H9 (cell line): ENCODE measurements around the gene LTK. TPM values are rescaled to one million over a fixed set of nuclear protein-coding genes. Genes with fewer than 3 reads are reported as not detected.

Experiments
- DNase-seq: peaks from one replicate; pipeline ENCODE4 v3.0.0-alpha.2; 2017
- H2AFZ ChIP-seq: one replicate; pipeline ENCODE4 v1.6.1; 2013; ENCODE audit warnings: mild to moderate bottlenecking, low read length, control low read depth, moderate library complexity
- H2AK5ac ChIP-seq: 2 replicates; pipeline ENCODE4 v1.6.1; 2013; ENCODE audit warnings: low read length, control low read depth, mixed read lengths; ENCODE audit not compliant: insufficient read length
- H2BK120ac ChIP-seq: one replicate; pipeline ENCODE4 v1.6.1; 2013; ENCODE audit warnings: low read depth, mild to moderate bottlenecking, low read length, control low read depth, inconsistent platforms; ENCODE audit not compliant: poor library complexity, severe bottlenecking
- H2BK12ac ChIP-seq: 2 replicates; pipeline ENCODE4 v1.6.1; 2013; ENCODE audit warnings: low read length, control low read depth, mixed read lengths, low read depth; ENCODE audit not compliant: insufficient read length
- H2BK15ac ChIP-seq: 2 replicates; pipeline ENCODE4 v1.6.1; 2013; ENCODE audit warnings: low read depth, low read length, control low read depth
- H2BK20ac ChIP-seq: one replicate; pipeline ENCODE4 v1.6.1; 2013; ENCODE audit warnings: low read depth, mild to moderate bottlenecking, low read length, control low read depth, inconsistent platforms; ENCODE audit not compliant: poor library complexity, severe bottlenecking
- H2BK5ac ChIP-seq: 2 replicates; pipeline ENCODE4 v1.6.1; 2013; ENCODE audit warnings: low read length, control low read depth, mixed read lengths; ENCODE audit not compliant: insufficient read length
- H3K14ac ChIP-seq: 2 replicates; pipeline ENCODE4 v1.6.1; 2013; ENCODE audit warnings: low read length, control low read depth; ENCODE audit not compliant: insufficient read depth
- H3K18ac ChIP-seq: 2 replicates; pipeline ENCODE4 v1.6.1; 2013; ENCODE audit warnings: low read depth, mild to moderate bottlenecking, mixed read lengths, low read length, control low read depth; ENCODE audit not compliant: insufficient read length
- H3K23ac ChIP-seq: 2 replicates; pipeline ENCODE4 v1.6.1; 2013; ENCODE audit warnings: low read length, control low read depth, mixed read lengths, low read depth; ENCODE audit not compliant: insufficient read length
- H3K23me2 ChIP-seq: 2 replicates; pipeline ENCODE4 v1.6.1; 2013; ENCODE audit warnings: low read depth, mild to moderate bottlenecking, mixed read lengths, low read length, control low read depth; ENCODE audit not compliant: insufficient read length, poor library complexity, severe bottlenecking
- H3K27ac ChIP-seq: 2 replicates; pipeline ENCODE4 v1.5.1; 2013; ENCODE audit warnings: low read length, control low read depth, mixed read lengths, low read depth; ENCODE audit not compliant: insufficient read length
- H3K27me3 ChIP-seq: 2 replicates; pipeline ENCODE4 v1.6.1; 2013; ENCODE audit warnings: low read length, control low read depth, inconsistent platforms; ENCODE audit not compliant: insufficient read depth
- H3K4ac ChIP-seq: 2 replicates; pipeline ENCODE4 v1.6.1; 2013; ENCODE audit warnings: low read depth, mild to moderate bottlenecking, control low read depth, inconsistent platforms, low read length, moderate library complexity
- H3K4me1 ChIP-seq: 2 replicates; pipeline ENCODE4 v1.6.1; 2013; ENCODE audit warnings: low read length, control low read depth, inconsistent platforms; ENCODE audit not compliant: insufficient read depth
- H3K4me2 ChIP-seq: 2 replicates; pipeline ENCODE4 v1.6.1; 2013; ENCODE audit warnings: low read length, control low read depth, mixed read lengths; ENCODE audit not compliant: insufficient read length, insufficient read depth
- H3K56ac ChIP-seq: 2 replicates; pipeline ENCODE4 v1.6.1; 2013; ENCODE audit warnings: low read depth, mild to moderate bottlenecking, mixed read lengths, low read length, control low read depth; ENCODE audit not compliant: insufficient read length
- H3K79me1 ChIP-seq: 2 replicates; pipeline ENCODE4 v1.6.1; 2013; ENCODE audit warnings: low read depth, mild to moderate bottlenecking, moderate library complexity, low read length, control low read depth, inconsistent platforms; ENCODE audit not compliant: insufficient read depth, poor library complexity, severe bottlenecking
- H3K79me2 ChIP-seq: 2 replicates; pipeline ENCODE4 v1.6.1; 2013; ENCODE audit warnings: low read length, control low read depth, inconsistent platforms; ENCODE audit not compliant: insufficient read depth
- H3K9ac ChIP-seq: 2 replicates; pipeline ENCODE4 v1.6.1; 2013; ENCODE audit warnings: low read length, control low read depth, mixed read lengths; ENCODE audit not compliant: insufficient read length; ENCODE audit errors: extremely low read depth
- H3K9me3 ChIP-seq: one replicate; pipeline ENCODE4 v1.6.1; 2013; ENCODE audit warnings: low read depth, low read length, inconsistent platforms; ENCODE audit not compliant: control insufficient read depth
- H3T11ph ChIP-seq: one replicate; pipeline ENCODE4 v1.6.1; 2013; ENCODE audit warnings: mild to moderate bottlenecking, low read length, control low read depth, inconsistent platforms
- H4K20me1 ChIP-seq: one replicate; pipeline ENCODE4 v1.6.1; 2013; ENCODE audit not compliant: control insufficient read depth, insufficient read length, insufficient read depth
- H4K5ac ChIP-seq: 2 replicates; pipeline ENCODE4 v1.6.1; 2013; ENCODE audit warnings: low read depth, mild to moderate bottlenecking, mixed read lengths, low read length, control low read depth; ENCODE audit not compliant: insufficient read length
- H4K8ac ChIP-seq: replicated peaks from 2 replicates; pipeline ENCODE4 v1.6.1; 2013; ENCODE audit warnings: low read length, control low read depth, mixed read lengths, low read depth; ENCODE audit not compliant: insufficient read length
- H4K91ac ChIP-seq: 2 replicates; pipeline ENCODE4 v1.6.1; 2013; ENCODE audit warnings: low read depth, mild to moderate bottlenecking, moderate library complexity, mixed read lengths, low read length, control low read depth; ENCODE audit not compliant: insufficient read length
- H3K27ac Mint-ChIP-seq, 3 experiments: 2 replicates in 2 of 3; 3 replicates in 1 of 3; pipeline ENCODE4 v1.8.0; 2020 to 2021; ENCODE audit warnings: mixed read lengths in 3 of 3, mild to moderate bottlenecking in 1 of 3, moderate library complexity in 1 of 3
- H3K27me3 Mint-ChIP-seq: 2 replicates; pipeline ENCODE4 v1.8.0; 2021; ENCODE audit warnings: low read depth, mild to moderate bottlenecking, moderate library complexity, mixed read lengths
- H3K36me3 Mint-ChIP-seq, 3 experiments: 2 replicates in 2 of 3; 3 replicates in 1 of 3; pipeline ENCODE4 v1.8.0; 2020 to 2021; ENCODE audit warnings: low read depth in 3 of 3, mixed read lengths in 3 of 3; ENCODE audit not compliant: insufficient read depth in 1 of 3
- H3K4me1 Mint-ChIP-seq, 2 experiments: 2 replicates each; pipeline ENCODE4 v1.8.0; 2020; ENCODE audit warnings: mixed read lengths in 2 of 2
- H3K4me3 Mint-ChIP-seq, 2 experiments: 2 replicates in 1 of 2; 3 replicates in 1 of 2; pipeline ENCODE4 v1.8.0; 2020 to 2021; ENCODE audit warnings: mild to moderate bottlenecking in 2 of 2, mixed read lengths in 2 of 2, moderate library complexity in 1 of 2
- H3K9me3 Mint-ChIP-seq, 2 experiments: 2 replicates in 1 of 2; 3 replicates in 1 of 2; pipeline ENCODE4 v1.8.0; 2020; ENCODE audit warnings: mild to moderate bottlenecking in 2 of 2, mixed read lengths in 2 of 2, moderate library complexity in 1 of 2
- WGBS: extraction: QIAGEN DNeasy Blood & Tissue Kit; methylation state at CpG from one replicate; pipeline ENCODE4 v1.1.7; 2013; ENCODE audit warnings: missing lambda C conversion rate, low lambda C conversion rate, mixed read lengths; ENCODE audit not compliant: insufficient read length; ENCODE audit errors: extremely low coverage; 5-methylcytosine and 5-hydroxymethylcytosine counted together
- total RNA-seq: library from RNA; stranded (reverse); gene quantifications from 2 replicates; pipeline ENCODE4 v1.2.1, GENCODE V29; 2021
- TF ChIP-seq, protein P1 (sequence below): fragments of 200-600 bp; sonication (generic); conservative IDR thresholded peaks from 3 replicates; pipeline ENCODE4 v1.8.0; 2021; ENCODE audit warnings: antibody characterized with exemption, mild to moderate bottlenecking

Gene LTK
- total RNA-seq, 1 experiment from 2014 or later, result 0.31 TPM

DNA sequence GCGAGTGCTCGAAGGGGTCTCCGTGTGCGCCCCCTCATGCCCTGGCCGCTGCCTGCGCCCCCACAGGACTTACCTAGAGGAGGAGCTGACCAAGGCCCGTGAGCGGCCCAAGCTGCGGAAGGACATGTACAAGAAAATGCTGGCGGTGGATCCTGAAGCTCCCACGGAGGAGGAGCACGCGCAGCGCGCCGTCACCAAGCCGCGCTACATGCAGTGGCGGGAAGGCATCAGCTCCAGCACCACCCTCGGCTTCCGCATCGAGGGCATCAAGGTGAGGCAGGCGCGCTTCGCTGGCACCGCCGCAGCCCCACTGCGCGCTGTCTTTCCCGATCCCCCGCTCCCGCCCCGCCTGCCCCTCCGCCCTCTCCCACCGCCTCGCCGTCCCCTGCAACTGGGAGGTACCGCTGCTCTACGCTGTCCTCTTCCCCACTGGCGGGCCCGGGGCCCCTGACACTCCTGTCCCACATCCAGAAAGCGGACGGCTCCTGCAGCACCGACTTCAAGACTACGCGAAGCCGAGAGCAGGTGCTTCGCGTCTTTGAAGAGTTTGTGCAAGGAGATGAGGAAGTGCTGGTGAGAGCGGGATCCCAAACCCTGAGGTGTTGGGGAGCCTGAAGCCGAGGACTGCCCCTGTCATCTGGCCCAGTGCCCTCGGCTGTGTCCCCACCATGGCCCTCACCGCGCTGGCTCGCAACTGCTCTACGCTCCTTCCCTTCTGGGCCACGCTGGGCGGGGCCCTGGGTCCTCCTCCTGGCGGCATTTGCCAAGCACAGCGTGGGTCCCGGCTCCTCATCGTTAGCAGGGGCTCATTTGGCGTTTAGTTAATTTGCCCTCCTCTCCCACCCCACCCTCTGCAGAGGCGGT lies 11.5 kb downstream of the LTK start:
- H2BK15ac ChIP-seq, result no peak overlapping the region
- no peak overlapping the region for H2BK120ac ChIP-seq
- peaks cover 3% of the 10 kb centered on the region for H3K23me2 ChIP-seq
- H3K14ac ChIP-seq, result no peak overlapping the region
- no peaks in the 10 kb centered on the region for H3K4me1 ChIP-seq
- no CpG with 5 or more reads among the region's 64 CpGs for WGBS
- DNase-seq, result no peak
- H3T11ph ChIP-seq, result no peak overlapping the region
- H3K27ac ChIP-seq, result no peak overlapping the region
- H3K9ac ChIP-seq, result no peak overlapping the region
- no peak overlapping the region for H3K23ac ChIP-seq
- TF ChIP-seq, protein P1, sequence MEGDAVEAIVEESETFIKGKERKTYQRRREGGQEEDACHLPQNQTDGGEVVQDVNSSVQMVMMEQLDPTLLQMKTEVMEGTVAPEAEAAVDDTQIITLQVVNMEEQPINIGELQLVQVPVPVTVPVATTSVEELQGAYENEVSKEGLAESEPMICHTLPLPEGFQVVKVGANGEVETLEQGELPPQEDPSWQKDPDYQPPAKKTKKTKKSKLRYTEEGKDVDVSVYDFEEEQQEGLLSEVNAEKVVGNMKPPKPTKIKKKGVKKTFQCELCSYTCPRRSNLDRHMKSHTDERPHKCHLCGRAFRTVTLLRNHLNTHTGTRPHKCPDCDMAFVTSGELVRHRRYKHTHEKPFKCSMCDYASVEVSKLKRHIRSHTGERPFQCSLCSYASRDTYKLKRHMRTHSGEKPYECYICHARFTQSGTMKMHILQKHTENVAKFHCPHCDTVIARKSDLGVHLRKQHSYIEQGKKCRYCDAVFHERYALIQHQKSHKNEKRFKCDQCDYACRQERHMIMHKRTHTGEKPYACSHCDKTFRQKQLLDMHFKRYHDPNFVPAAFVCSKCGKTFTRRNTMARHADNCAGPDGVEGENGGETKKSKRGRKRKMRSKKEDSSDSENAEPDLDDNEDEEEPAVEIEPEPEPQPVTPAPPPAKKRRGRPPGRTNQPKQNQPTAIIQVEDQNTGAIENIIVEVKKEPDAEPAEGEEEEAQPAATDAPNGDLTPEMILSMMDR, result no peak
- peaks cover 4 to 21% of the 10 kb centered on the region in 2 experiments; a peak in 3 of 4 replicates for H3K4me1 Mint-ChIP-seq
- no peak overlapping the region for H4K8ac ChIP-seq
- H4K5ac ChIP-seq, result no peak overlapping the region
- no peak overlapping the region for H2AFZ ChIP-seq
- H3K79me1 ChIP-seq, result no peaks in the 10 kb centered on the region
- no peak overlapping the region for H2BK20ac ChIP-seq
- H2BK12ac ChIP-seq, result no peak overlapping the region
- H3K56ac ChIP-seq, result no peak overlapping the region
- no peaks in the 10 kb centered on the region for H4K20me1 ChIP-seq
- peaks cover 0 to 4% (median 0%) of the 10 kb centered on the region in 3 experiments; a peak in 1 of 7 replicates for H3K36me3 Mint-ChIP-seq
- peaks cover 100% of the 10 kb centered on the region for H3K27me3 Mint-ChIP-seq
- H3K27me3 ChIP-seq, result peaks cover 80% of the 10 kb centered on the region
- H3K4ac ChIP-seq, result no peak overlapping the region
- peak overlapping the region; percentile 40 to 75 for H3K4me3 Mint-ChIP-seq
- H3K79me2 ChIP-seq, result no peaks in the 10 kb centered on the region
- no peak overlapping the region for H2AK5ac ChIP-seq
- no peak overlapping the region for H4K91ac ChIP-seq
- H3K9me3 ChIP-seq, result no peaks in the 10 kb centered on the region
- no peak overlapping the region for H3K18ac ChIP-seq
- H3K4me2 ChIP-seq, result peak overlapping the region; percentile 48
- no peak overlapping the region for H3K27ac Mint-ChIP-seq
- H2BK5ac ChIP-seq, result no peak overlapping the region
- H3K9me3 Mint-ChIP-seq, result no peaks in the 10 kb centered on the region; a peak in 2 of 5 replicates
